SK-N-SH (cell line): ENCODE data around the gene CLEC16A. TPM values are rescaled to one million over a fixed set of nuclear protein-coding genes. Genes with fewer than 3 reads are reported as not detected.

Source experiments
- CTCF ChIA-PET: fragments of 300-600, 350-600 bp; formaldehyde crosslinking; extraction: SDS; loops from one replicate; lab custom pipeline; 2021; lab: Yijun Ruan, JAX
- POLR2A ChIA-PET: fragments of 350-600 bp; sonication (Branson Sonifier 250); formaldehyde crosslinking; extraction: SDS; loops from one replicate; lab custom pipeline; 2020; ENCODE audit warnings: antibody characterized with exemption, inconsistent platforms; lab: Yijun Ruan, JAX
- DNase-seq: peaks from one replicate; pipeline ENCODE4 v3.0.0; 2012
- H2AFZ ChIP-seq: fragments of 200-600 bp; sonication (generic); 2 replicates; pipeline ENCODE4 v1.8.1; 2016; ENCODE audit warnings: antibody characterized with exemption, mild to moderate bottlenecking, low read depth
- H3F3A ChIP-seq: fragments of 200-600 bp; sonication (generic); replicated peaks from 2 replicates; pipeline ENCODE3; 2016; ENCODE audit warnings: antibody characterized with exemption, mild to moderate bottlenecking; ENCODE audit not compliant: insufficient read depth
- H3K27ac ChIP-seq, 2 experiments: fragments of 200-500 bp in 1 of 2; fragments of 200-600 bp in 1 of 2; sonication (Bioruptor generic) in 1 of 2; sonication (generic), shearing (Covaris generic) in 1 of 2; 2 replicates each; pipeline versions ENCODE4 v1.5.1 to v1.6.1; 2014 to 2016; ENCODE audit warnings: low read depth in 2 of 2, inconsistent platforms in 1 of 2, low read length in 1 of 2, mild to moderate bottlenecking in 1 of 2, mixed read lengths in 1 of 2
- H3K27me3 ChIP-seq: fragments of 200-600 bp; sonication (generic), shearing (Covaris generic); 2 replicates; pipeline ENCODE4 v1.6.1; 2016; ENCODE audit warnings: mixed run types; ENCODE audit not compliant: insufficient read depth
- H3K36me3 ChIP-seq, 2 experiments: fragments of 200-500 bp in 1 of 2; fragments of 200-600 bp in 1 of 2; sonication (Bioruptor generic) in 1 of 2; sonication (generic) in 1 of 2; replicated peaks in 1 of 2; 2 replicates each; pipeline versions ENCODE3 to v1.5.1; 2014 to 2016; ENCODE audit warnings: low read length in 1 of 2, mild to moderate bottlenecking in 1 of 2; ENCODE audit not compliant: insufficient read depth in 2 of 2, control insufficient read depth in 1 of 2
- H3K4me1 ChIP-seq, 2 experiments: fragments of 200-500 bp in 1 of 2; fragments of 200-600 bp in 1 of 2; sonication (Bioruptor generic) in 1 of 2; sonication (generic), shearing (Covaris generic) in 1 of 2; 2 replicates each; pipeline versions ENCODE4 v1.5.1 to v1.6.1; 2014 to 2016; ENCODE audit warnings: low read depth in 1 of 2, low read length in 1 of 2, mixed run types in 1 of 2; ENCODE audit not compliant: insufficient read depth in 2 of 2, control insufficient read depth in 1 of 2
- H3K4me2 ChIP-seq: fragments of 200-600 bp; sonication (generic), shearing (Covaris generic); 2 replicates; pipeline ENCODE4 v1.6.1; 2017; ENCODE audit warnings: mixed run types
- H3K4me3 ChIP-seq, 2 experiments: fragments of 200-500 bp in 1 of 2; fragments of 200-600 bp in 1 of 2; sonication (Bioruptor generic) in 1 of 2; sonication (generic), shearing (Covaris generic) in 1 of 2; 2 replicates each; pipeline versions ENCODE4 v1.5.1 to v1.8.1; 2014 to 2016; ENCODE audit warnings: low read depth in 2 of 2, inconsistent platforms in 1 of 2, low read length in 1 of 2, mild to moderate bottlenecking in 1 of 2, mixed read lengths in 1 of 2, moderate library complexity in 1 of 2
- H3K79me2 ChIP-seq: fragments of 200-600 bp; sonication (generic); 2 replicates; pipeline ENCODE4 v1.8.1; 2017; ENCODE audit warnings: mild to moderate bottlenecking; ENCODE audit not compliant: insufficient read depth
- H3K9ac ChIP-seq: fragments of 200-600 bp; sonication (generic); 2 replicates; pipeline ENCODE4 v1.6.1; 2017; ENCODE audit warnings: mixed run types
- H3K9me2 ChIP-seq: fragments of 200-600 bp; sonication (generic); 2 replicates; pipeline ENCODE4 v1.6.1; 2017; ENCODE audit warnings: mixed run types
- H3K9me3 ChIP-seq: fragments of 200-600 bp; sonication (generic); 2 replicates; pipeline ENCODE4 v1.6.1; 2017; ENCODE audit warnings: mixed run types, mild to moderate bottlenecking, moderate library complexity
- H4K20me1 ChIP-seq: fragments of 200-600 bp; sonication (generic); 2 replicates; pipeline ENCODE4 v1.6.1; 2017; ENCODE audit warnings: mild to moderate bottlenecking, mixed run types; ENCODE audit not compliant: insufficient read depth
- EP300 ChIP-seq, 2 experiments: IDR thresholded peaks; 2 replicates each; pipeline versions ENCODE4 v1.4.0 to v1.6.1; 2012; ENCODE audit warnings: borderline replicate concordance in 1 of 2, low read depth in 1 of 2, low read length in 1 of 2
- FOSL2 ChIP-seq: IDR thresholded peaks from 2 replicates; pipeline ENCODE4 v1.4.0; 2012; ENCODE audit warnings: low read depth, mild to moderate bottlenecking, moderate library complexity, borderline replicate concordance
- FOXJ3 ChIP-seq: sonication (generic); formaldehyde crosslinking; IDR thresholded peaks from 2 replicates; pipeline ENCODE4 v1.5.1; 2020; ENCODE audit warnings: mild to moderate bottlenecking, missing genetic modification reagents
- GABPA ChIP-seq: IDR thresholded peaks from 2 replicates; pipeline ENCODE4 v1.4.0; 2012; ENCODE audit warnings: low read depth, mild to moderate bottlenecking
- JUND ChIP-seq: IDR thresholded peaks from 2 replicates; pipeline ENCODE4 v1.4.0; 2012
- MEF2A ChIP-seq: IDR thresholded peaks from 2 replicates; pipeline ENCODE4 v1.4.0; 2012; ENCODE audit warnings: low read depth, borderline replicate concordance
- MXI1 ChIP-seq: IDR thresholded peaks from 2 replicates; pipeline ENCODE4 v1.6.1; 2012; ENCODE audit warnings: mild to moderate bottlenecking, low read depth, low read length, improper control_type of control experiment
- NFIC ChIP-seq: IDR thresholded peaks from 2 replicates; pipeline ENCODE4 v1.4.0; 2012; ENCODE audit warnings: borderline replicate concordance
- POLR2AphosphoS5 ChIP-seq: IDR thresholded peaks from 2 replicates; pipeline ENCODE4 v1.6.1; 2012; ENCODE audit warnings: low read depth, low read length
- RAD21 ChIP-seq: IDR thresholded peaks from 2 replicates; pipeline ENCODE4 v1.6.1; 2012; ENCODE audit warnings: mild to moderate bottlenecking, low read length
- RCOR1 ChIP-seq: fragments of 150-350 bp; IDR thresholded peaks from 2 replicates; pipeline ENCODE4 v1.6.1; 2017; ENCODE audit warnings: antibody characterized with exemption, low read length
- RXRA ChIP-seq: IDR thresholded peaks from 2 replicates; pipeline ENCODE4 v1.4.0; 2012; ENCODE audit warnings: low read depth, mild to moderate bottlenecking, borderline replicate concordance
- SIN3A ChIP-seq: IDR thresholded peaks from 2 replicates; pipeline ENCODE4 v1.6.1; 2012; ENCODE audit warnings: low read depth, mild to moderate bottlenecking, low read length, moderate library complexity, borderline replicate concordance
- TAF1 ChIP-seq: IDR thresholded peaks from 2 replicates; pipeline ENCODE4 v1.6.1; 2012; ENCODE audit warnings: low read depth, mild to moderate bottlenecking, low read length, moderate library complexity, borderline replicate concordance
- TCF12 ChIP-seq: IDR thresholded peaks from 2 replicates; pipeline ENCODE4 v1.4.0; 2012
- YY1 ChIP-seq: IDR thresholded peaks from 2 replicates; pipeline ENCODE4 v1.4.0; 2012; ENCODE audit warnings: low read depth, mild to moderate bottlenecking
- WGBS: methylation state at CpG from one replicate; pipeline ENCODE4 v1.1.6; 2017; ENCODE audit warnings: low lambda C conversion rate; 5-methylcytosine and 5-hydroxymethylcytosine counted together
- polyA plus RNA-seq, 3 experiments: library from polyadenylated mRNA; depleted of rRNA; stranded (reverse); fragments of >200 nt; gene quantifications; 2 replicates each; pipeline ENCODE4 v1.2.3, GENCODE V29; 2012
- TF ChIP-seq, protein P1 (sequence below): IDR thresholded peaks from 2 replicates; pipeline ENCODE4 v1.6.1; 2012; ENCODE audit warnings: mild to moderate bottlenecking, low read depth, low read length, moderate library complexity
- TF ChIP-seq, protein P2 (sequence below): IDR thresholded peaks from 2 replicates; pipeline ENCODE4; 2012
- TF ChIP-seq, protein P3 (sequence below): fragments of 150-350 bp; IDR thresholded peaks from 2 replicates; pipeline ENCODE4 v1.6.1; 2017; ENCODE audit warnings: antibody characterized with exemption, low read length, low read depth, borderline replicate concordance

The CLEC16A gene
- polyA plus RNA-seq, 1 of the 3 experiments (the other 2 are of a cell fraction) = 13.7 TPM

DNA sequence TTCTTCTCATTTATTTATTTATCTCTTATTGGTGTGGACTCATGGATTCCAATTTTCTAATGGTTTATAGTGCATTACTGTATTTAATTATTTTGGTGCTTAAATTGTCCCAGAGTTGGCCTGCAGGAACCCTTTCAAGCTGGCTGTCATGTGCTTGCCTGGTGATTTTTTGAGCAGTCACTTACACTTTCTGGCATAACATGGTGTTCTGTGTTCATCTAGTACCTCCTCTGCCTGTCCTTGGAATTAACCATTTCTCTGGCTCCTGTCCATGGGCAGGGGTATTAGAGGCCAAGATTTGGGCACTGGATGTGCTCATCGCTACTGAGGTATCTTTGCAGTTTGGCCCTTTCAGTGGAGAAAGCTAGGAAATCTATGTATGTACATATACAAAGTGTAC lies 67.0 kb downstream of the CLEC16A start:
- H3K27ac ChIP-seq = no peak overlapping the region
- POLR2A ChIA-PET = no interaction called here
- no peaks in the 10 kb centered on the region for H3F3A ChIP-seq
- H3K4me3 ChIP-seq = no peak overlapping the region
- H3K9me2 ChIP-seq = no peaks in the 10 kb centered on the region
- no peaks in the 10 kb centered on the region for H3K79me2 ChIP-seq
- H3K27me3 ChIP-seq = no peaks in the 10 kb centered on the region
- H3K4me1 ChIP-seq = peaks cover 0 to 4% of the 10 kb centered on the region in 2 experiments; a peak in 1 of 4 replicates
- WGBS = 100% methylated on average over 1 of the region's 1 CpG
- H3K36me3 ChIP-seq = peaks cover 4 to 7% of the 10 kb centered on the region in 2 experiments
- H2AFZ ChIP-seq = no peak overlapping the region
- no peak overlapping the region for H3K9ac ChIP-seq
- DNase-seq = no peak
- H3K9me3 ChIP-seq = no peaks in the 10 kb centered on the region
- no peaks in the 10 kb centered on the region for H4K20me1 ChIP-seq
- TF ChIP-seq FOXJ3 (CRISPR knock-in tag) (no peak), MXI1 (no peak), RXRA (no peak), RCOR1 (no peak), TCF12 (no peak), GABPA (no peak), NFIC (no peak), JUND (no peak), MEF2A (no peak), POLR2AphosphoS5 (no peak), YY1 (no peak), TAF1 (no peak), RAD21 (no peak)
- TF ChIP-seq, protein P1, sequence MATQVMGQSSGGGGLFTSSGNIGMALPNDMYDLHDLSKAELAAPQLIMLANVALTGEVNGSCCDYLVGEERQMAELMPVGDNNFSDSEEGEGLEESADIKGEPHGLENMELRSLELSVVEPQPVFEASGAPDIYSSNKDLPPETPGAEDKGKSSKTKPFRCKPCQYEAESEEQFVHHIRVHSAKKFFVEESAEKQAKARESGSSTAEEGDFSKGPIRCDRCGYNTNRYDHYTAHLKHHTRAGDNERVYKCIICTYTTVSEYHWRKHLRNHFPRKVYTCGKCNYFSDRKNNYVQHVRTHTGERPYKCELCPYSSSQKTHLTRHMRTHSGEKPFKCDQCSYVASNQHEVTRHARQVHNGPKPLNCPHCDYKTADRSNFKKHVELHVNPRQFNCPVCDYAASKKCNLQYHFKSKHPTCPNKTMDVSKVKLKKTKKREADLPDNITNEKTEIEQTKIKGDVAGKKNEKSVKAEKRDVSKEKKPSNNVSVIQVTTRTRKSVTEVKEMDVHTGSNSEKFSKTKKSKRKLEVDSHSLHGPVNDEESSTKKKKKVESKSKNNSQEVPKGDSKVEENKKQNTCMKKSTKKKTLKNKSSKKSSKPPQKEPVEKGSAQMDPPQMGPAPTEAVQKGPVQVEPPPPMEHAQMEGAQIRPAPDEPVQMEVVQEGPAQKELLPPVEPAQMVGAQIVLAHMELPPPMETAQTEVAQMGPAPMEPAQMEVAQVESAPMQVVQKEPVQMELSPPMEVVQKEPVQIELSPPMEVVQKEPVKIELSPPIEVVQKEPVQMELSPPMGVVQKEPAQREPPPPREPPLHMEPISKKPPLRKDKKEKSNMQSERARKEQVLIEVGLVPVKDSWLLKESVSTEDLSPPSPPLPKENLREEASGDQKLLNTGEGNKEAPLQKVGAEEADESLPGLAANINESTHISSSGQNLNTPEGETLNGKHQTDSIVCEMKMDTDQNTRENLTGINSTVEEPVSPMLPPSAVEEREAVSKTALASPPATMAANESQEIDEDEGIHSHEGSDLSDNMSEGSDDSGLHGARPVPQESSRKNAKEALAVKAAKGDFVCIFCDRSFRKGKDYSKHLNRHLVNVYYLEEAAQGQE = no peak
- TF ChIP-seq, all 33 proteins: peak for 0
- no peak overlapping the region for H3K4me2 ChIP-seq
- CTCF ChIA-PET = interaction anchor here (0.7 to 1.1 kb wide), 3 partner anchors 26 to 31 kb away, joined by 3 to 4 read pairs (median 3); no protein-coding TSS in a partner anchor

DNA sequence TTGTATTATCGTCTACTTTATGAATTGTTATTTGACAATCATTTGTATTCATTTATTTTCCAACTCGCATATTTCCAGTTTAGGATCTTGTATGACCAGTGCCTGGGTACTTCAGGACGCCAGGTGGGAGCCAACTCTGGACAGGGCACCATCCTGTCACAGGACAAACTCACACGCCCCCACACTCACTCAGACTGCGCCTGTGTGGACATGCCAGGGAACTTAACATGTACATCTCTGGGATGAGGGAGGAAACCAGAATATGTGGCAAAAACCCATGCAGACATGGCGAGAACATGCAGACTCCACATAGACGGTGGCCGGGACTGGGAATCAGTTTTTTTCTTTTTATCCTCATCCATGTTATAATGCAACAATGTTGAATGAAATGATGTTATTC lies 68.5 kb downstream of the CLEC16A start:
- Histone ChIP-seq H3K4me3 (no peak overlapping the region), H3F3A (no peaks in the 10 kb centered on the region), H3K27me3 (no peaks in the 10 kb centered on the region), H3K36me3 (peaks cover 4 to 7% of the 10 kb centered on the region in 2 experiments), H3K9me2 (no peaks in the 10 kb centered on the region), H3K27ac (no peak overlapping the region), H3K9me3 (no peaks in the 10 kb centered on the region), H2AFZ (no peak overlapping the region), H4K20me1 (no peaks in the 10 kb centered on the region), H3K79me2 (no peaks in the 10 kb centered on the region), H3K4me1 (peaks cover 0 to 13% of the 10 kb centered on the region in 2 experiments; a peak in 1 of 4 replicates), H3K4me2 (no peak overlapping the region), H3K9ac (no peak overlapping the region)
- POLR2A ChIA-PET = no interaction called here
- no peak for DNase-seq
- CTCF ChIA-PET = interaction anchor here (1.1 kb wide), 1 partner anchor 11 kb away, joined by 3 read pairs; no protein-coding TSS in a partner anchor
- 92% methylated on average over 8 of the region's 8 CpGs for WGBS
- TF ChIP-seq POLR2AphosphoS5 (no peak), EP300 (IDR thresholded peaks at IDR 0.05; ENCODE audit: borderline replicate concordance in 1 of 2, low read depth in 1 of 2, low read length in 1 of 2) (no peak), RAD21 (no peak), SIN3A (no peak), JUND (no peak), FOSL2 (no peak), GABPA (no peak)
- TF ChIP-seq, protein P2, sequence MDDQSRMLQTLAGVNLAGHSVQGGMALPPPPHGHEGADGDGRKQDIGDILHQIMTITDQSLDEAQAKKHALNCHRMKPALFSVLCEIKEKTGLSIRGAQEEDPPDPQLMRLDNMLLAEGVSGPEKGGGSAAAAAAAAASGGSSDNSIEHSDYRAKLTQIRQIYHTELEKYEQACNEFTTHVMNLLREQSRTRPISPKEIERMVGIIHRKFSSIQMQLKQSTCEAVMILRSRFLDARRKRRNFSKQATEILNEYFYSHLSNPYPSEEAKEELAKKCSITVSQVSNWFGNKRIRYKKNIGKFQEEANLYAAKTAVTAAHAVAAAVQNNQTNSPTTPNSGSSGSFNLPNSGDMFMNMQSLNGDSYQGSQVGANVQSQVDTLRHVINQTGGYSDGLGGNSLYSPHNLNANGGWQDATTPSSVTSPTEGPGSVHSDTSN = no peak
- TF ChIP-seq, protein P3, sequence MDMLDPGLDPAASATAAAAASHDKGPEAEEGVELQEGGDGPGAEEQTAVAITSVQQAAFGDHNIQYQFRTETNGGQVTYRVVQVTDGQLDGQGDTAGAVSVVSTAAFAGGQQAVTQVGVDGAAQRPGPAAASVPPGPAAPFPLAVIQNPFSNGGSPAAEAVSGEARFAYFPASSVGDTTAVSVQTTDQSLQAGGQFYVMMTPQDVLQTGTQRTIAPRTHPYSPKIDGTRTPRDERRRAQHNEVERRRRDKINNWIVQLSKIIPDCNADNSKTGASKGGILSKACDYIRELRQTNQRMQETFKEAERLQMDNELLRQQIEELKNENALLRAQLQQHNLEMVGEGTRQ = no peak
- TF ChIP-seq, protein P1 = no peak
